ENCODE data around the gene HTT-AS. TPM values are rescaled to one million over a fixed set of nuclear protein-coding genes. Genes with fewer than 3 reads are reported as not detected.

The HTT-AS gene
- total and polyA plus RNA-seq, 2 of the 8 experiments (the other 6 are each of a cell fraction or from before 2014, with no cell fraction given), result not detected

DNA sequence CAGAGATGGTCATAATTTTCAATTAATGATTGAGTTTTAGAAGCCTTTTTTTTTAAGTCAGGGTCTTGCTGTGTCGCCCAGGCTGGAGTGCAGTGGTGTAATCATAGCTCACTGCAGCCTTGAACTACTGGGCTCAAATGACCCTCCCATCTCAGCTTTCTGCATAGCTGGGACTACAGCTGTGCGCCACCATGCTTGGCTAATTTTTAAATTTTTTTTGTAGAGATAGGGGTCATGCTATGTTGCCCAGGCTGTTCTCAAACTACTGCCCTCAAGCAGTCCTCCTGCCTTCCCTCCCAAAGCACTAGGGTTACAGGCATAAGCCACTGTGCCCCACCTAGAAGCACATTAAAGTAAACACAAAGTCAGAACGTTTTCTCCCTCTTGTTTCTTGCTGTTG is 51.7 kb downstream of the HTT-AS start (continued):
- TF ChIP-seq MAFK (IDR thresholded peaks at IDR 0.05; ENCODE audit: low read depth, low read length), result no peak
